H54 (cell line): ENCODE data around the gene GNAT3.

Experiments used
- DNase-seq: peaks from one replicate; pipeline ENCODE4 v3.0.0; 2011; ENCODE audit warnings: low spot score, mixed read lengths; ENCODE audit not compliant: insufficient read length
- FAIRE-seq: peaks from 3 replicates; lab custom pipeline; 2011; peaks lifted over from hg19 to GRCh38; lab: Jason Lieb, UNC
- POLR2A ChIP-seq: IDR thresholded peaks from 2 replicates; pipeline ENCODE4 v1.6.1; 2011; ENCODE audit warnings: low read depth, mild to moderate bottlenecking, low read length

Gene GNAT3

GRCh38 chr7:80521809-80522208, 9.9 kb upstream of the GNAT3 start:
- FAIRE-seq = no peak
- no peak for DNase-seq
- no peak for TF ChIP-seq POLR2A

DNA sequence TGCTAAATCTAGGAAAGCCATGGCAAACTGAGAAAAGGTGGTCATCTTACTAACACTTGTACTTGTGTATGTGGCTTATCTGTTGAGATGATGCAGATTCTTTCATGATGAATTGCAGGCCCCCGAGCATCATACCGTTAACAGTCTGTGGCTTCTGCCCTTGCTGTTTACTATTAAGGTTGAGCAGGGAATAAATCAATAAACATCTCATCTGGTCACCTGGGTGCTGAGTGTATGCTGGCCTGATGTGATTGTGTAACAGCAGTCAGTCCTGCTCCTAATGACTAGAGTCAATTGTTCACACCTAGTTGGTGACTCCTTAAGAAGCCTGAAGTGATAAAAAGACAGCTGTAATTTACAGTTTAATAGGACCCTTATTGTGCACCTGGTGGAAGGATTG, 8.3 kb upstream of the GNAT3 start:
- FAIRE-seq (no peak), DNase-seq (no peak)
- TF ChIP-seq POLR2A = no peak

GRCh38 chr7:80517282-80517747, 5.5 kb upstream of the GNAT3 start:
- DNase-seq (no peak), FAIRE-seq (no peak)
- TF ChIP-seq POLR2A = no peak

GRCh38 chr7:80515298-80515697, 3.4 kb upstream of the GNAT3 start:
- DNase-seq (no peak), FAIRE-seq (no peak)
- TF ChIP-seq POLR2A = no peak

GRCh38 chr7:80510021-80510420, 1.8 kb downstream of the GNAT3 start:
- no peak for TF ChIP-seq POLR2A
- FAIRE-seq (peak; percentile 11), DNase-seq (no peak)

DNA sequence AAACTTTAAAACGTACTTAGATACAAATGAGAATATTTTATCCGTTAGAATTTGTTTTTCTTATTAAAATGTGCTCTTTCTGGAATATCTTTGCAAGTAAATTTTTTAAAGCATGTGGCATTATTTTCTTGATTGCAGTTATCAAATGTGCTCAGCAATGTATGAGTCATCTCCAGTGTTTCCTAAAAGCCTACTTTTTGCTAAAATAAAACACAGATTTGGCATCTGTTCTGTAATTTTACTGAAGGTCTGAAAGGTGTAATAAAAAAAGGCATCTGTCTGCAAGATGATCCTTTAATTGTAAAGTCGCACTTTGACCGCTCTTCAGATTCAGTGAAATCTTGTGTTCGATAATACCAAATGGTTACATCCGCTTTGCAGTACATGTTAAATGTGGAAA, 3.4 kb downstream of the GNAT3 start:
- DNase-seq (no peak), FAIRE-seq (peak; percentile 57)
- no peak for TF ChIP-seq POLR2A

GRCh38 chr7:80505900-80506500, 5.9 kb downstream of the GNAT3 start:
- TF ChIP-seq POLR2A = no peak
- no peak for DNase-seq
- FAIRE-seq = no peak

GRCh38 chr7:80500325-80500724, 11.5 kb downstream of the GNAT3 start:
- peak; percentile 84 for FAIRE-seq
- DNase-seq = no peak
- no peak for TF ChIP-seq POLR2A

- DNase-seq = no peak
- TF ChIP-seq POLR2A = no peak
- FAIRE-seq = peak; percentile 100
Measured at GRCh38 chr7:80499350-80499953, 12.4 kb downstream of the GNAT3 start.

DNA sequence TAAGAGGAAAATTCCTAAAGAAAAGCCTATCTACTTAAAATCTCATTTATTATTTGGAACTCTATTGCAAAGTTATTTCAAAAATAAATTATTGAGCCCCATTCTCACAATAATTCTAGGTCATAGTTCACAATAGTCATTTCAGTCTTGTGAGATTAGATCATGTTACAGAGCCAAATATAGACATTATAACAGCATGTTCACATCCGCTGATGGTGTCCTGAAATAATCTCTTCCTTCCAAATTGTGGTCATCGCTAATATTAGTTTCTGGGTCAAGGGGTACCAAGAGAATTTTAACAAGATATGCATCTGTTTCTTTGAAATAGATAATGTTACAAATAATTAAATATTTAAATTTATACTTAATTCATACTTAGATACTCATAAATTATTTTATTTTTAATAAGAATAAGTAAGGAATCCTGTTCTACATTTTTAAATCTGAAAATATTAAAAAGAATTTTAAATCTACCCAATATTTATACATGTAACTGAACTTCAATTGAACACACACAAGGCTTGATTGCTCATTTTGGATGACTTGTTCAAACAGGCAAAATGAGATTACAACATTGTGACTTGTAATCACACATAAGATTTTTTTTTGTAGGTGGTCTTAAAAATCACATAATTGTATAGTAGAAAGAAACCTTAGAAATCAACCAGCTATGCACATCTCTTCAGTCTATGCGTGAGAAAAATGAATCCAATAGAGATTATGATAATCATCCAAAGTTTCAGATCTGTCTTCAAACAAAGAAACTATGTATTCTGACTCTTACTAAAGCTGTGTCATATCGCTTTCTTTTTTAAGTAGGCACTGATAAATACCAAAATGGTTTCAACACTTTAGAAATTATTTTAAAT, 13.1 kb downstream of the GNAT3 start:
- no peak for DNase-seq
- no peak for TF ChIP-seq POLR2A
- FAIRE-seq = peak; percentile 89

- TF ChIP-seq POLR2A = no peak
- DNase-seq = no peak
- FAIRE-seq = peak; percentile 73
Measured at GRCh38 chr7:80496586-80496985, 15.3 kb downstream of the GNAT3 start.

DNA sequence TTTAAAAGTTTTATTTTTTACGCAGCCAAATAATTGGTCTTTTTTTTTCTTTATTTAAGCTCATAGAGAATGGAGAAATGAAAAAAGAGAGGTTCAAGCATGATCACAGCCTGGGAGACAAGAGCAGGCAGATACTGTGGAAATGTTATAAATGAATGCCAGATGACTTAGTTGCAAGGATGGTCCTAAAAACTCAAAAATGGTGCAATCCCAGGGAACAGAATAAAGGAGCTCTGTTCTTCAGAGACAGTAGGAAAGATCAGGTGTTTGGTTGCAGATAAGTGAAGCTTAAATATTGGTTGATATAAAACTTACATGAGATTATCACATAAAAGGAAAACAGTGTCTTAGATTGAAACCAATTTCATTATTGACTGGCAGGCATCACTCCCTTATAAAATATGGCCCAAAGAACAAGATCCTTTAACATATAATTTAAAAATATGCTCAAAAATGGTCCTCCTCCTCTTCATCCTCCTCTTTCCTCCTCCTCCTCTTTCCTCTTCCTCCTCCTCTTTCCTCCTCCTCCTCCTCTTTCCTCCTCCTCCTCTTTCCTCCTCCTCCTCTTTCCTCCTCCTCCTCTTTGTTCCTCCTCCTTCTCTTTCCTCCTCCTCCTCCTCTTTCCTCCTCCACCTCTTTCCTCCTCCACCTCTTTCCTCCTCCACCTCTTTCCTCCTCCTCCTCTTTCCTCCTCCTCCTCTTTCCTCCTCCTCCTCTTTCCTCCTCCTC, 18.6 kb downstream of the GNAT3 start:
- no peak for DNase-seq
- no peak for FAIRE-seq
- no peak for TF ChIP-seq POLR2A

- no peak for FAIRE-seq
- DNase-seq = no peak
- TF ChIP-seq POLR2A = no peak
Measured at GRCh38 chr7:80491462-80491861, 20.4 kb downstream of the GNAT3 start.
